NCI-H748 (cell line): Measurements from ENCODE around the gene SLC25A11.

Source experiments
- DNase-seq: peaks from one replicate; lab custom pipeline; 2025; ENCODE audit not compliant: unreplicated experiment; lab: John Stamatoyannopoulos, UW

The SLC25A11 gene

GRCh38 chr17:4896332-4897197 lies 43.3 kb downstream of the SLC25A11 start:
- DNase-seq = no peak

DNA sequence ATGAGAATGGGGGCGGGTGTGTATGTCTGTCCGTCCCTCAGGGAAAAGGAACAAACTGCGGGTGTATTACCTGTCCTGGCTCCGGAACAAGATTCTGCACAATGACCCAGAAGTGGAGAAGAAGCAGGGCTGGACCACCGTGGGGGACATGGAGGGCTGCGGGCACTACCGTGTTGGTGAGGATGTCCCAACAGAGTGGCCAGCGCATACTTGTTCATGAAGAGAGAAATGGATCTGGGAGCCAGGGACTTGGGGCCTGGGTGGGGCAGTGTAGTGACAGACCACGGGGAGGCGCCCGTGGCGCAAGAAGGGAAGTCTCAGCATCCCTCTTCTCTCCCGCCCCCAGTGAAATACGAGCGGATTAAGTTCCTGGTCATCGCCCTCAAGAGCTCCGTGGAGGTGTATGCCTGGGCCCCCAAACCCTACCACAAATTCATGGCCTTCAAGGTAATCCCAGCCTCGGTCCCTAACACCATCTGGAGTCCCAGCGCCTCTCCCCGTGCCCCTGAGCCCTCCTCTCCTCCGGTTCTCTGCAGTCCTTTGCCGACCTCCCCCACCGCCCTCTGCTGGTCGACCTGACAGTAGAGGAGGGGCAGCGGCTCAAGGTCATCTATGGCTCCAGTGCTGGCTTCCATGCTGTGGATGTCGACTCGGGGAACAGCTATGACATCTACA lies 44.1 kb downstream of the SLC25A11 start:
- no peak for DNase-seq

GRCh38 chr17:4895121-4895520 lies 44.7 kb downstream of the SLC25A11 start:
- no peak for DNase-seq

DNA sequence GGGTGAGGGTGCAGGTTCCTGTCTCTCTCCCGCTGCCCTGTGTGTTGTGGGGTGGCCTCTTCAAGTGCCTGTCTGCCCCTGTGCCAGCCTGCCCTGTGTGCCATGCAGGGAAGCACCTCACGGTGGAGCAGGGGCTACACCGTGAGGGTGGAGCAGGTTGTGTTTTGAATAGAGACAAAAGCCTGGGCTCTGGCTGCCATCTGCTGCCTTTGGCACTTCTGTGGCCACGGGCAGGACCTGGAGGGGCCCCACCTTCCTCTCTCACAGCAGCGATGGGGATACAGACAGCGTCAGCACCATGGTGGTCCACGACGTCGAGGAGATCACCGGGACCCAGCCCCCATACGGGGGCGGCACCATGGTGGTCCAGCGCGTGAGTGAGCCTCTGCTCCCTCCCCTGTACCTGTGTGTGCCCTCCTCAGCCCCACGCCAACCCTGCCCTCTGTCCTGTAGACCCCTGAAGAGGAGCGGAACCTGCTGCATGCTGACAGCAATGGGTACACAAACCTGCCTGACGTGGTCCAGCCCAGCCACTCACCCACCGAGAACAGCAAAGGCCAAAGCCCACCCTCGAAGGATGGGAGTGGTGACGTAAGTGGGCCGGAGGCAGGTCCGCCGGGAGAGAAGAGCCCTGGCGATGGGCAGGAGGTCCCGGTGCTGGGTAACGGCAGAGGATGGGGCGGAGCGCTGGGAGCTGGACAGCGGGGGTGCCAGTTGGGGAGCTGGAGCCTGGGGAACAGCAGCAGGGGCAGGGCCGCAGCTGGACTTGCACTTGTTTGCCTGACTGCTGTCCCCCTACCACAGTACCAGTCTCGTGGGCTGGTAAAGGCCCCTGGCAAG lies 45.9 kb downstream of the SLC25A11 start:
- no peak for DNase-seq

DNA sequence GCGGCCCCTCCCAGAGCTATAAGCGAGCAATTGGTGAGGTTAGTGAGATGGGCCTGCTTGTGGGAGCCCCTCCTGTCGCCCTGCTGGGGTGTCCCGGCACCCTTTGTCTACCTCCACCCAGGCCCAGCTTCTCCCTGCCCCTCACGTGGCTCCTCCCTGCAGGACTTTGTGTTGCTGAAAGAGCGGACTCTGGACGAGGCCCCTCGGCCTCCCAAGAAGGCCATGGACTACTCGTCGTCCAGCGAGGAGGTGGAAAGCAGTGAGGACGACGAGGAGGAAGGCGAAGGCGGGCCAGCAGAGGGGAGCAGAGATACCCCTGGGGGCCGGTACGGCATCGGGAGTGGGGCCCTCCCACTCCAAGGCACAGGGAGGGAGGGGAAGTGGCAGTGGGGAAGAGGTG lies 46.6 kb downstream of the SLC25A11 start:
- no peak for DNase-seq

DNA sequence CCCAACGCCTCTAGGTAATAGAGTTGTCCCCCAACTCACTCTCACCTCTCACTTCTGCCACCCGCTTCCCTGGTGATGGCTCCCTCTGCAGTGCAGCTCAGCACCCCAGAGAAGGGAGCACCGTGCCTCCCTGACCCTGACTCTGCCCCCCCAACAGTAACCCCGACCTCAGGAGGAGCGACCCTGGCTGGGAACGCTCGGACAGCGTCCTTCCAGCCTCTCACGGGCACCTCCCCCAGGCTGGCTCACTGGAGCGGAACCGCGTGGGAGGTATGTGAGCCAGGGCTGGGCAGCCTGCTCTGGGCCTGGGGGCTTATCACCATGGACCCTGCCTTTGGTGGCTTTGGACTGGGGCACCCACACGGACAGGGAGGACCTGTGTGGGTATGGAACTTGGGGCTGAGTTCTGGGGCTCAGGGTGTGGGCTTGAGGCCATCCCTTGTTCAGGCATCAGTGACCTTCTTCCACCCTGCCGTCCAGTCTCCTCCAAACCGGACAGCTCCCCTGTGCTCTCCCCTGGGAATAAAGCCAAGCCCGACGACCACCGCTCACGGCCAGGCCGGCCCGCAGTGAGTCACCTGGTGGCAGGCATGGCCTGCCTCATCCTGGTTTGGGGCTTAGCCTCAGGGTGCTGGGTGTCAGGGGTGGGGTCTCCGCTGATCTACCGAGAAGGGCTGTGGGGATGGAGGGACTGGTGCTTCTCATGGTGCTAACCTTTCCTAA lies 47.2 kb downstream of the SLC25A11 start:
- DNase-seq = no peak

GRCh38 chr17:4891411-4892410 lies 48.1 kb downstream of the SLC25A11 start:
- no peak for DNase-seq

DNA sequence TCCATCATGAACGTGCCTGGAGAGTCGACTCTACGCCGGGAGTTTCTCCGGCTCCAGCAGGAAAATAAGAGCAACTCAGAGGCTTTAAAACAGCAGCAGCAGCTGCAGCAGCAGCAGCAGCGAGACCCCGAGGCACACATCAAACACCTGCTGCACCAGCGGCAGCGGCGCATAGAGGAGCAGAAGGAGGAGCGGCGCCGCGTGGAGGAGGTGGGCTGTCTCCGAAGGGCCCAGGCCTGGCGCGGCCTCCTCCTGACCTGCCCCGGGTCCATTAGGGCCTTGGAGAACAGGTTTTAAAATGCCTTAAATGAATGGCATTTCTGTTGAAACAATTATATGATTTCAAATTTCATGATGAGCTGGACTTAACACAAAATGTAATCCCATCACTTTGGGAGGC lies 52.3 kb downstream of the SLC25A11 start:
- no peak for DNase-seq
